GM21737 (cell line): Measurements from ENCODE around the gene CD81.
"Not testable (repeated sequence)": the region's sequence is repeated elsewhere in the genome, so short reads cannot be mapped to it uniquely, and the experiment has no call there.

ENCODE experiments used
- ATAC-seq: cut with Tn5 transposase; IDR thresholded peaks from one replicate; pipeline ENCODE4 v1.9.1; 2021; ENCODE audit warnings: mild to moderate bottlenecking, moderate library complexity; ENCODE audit not compliant: unreplicated experiment

The CD81 gene, protein sequence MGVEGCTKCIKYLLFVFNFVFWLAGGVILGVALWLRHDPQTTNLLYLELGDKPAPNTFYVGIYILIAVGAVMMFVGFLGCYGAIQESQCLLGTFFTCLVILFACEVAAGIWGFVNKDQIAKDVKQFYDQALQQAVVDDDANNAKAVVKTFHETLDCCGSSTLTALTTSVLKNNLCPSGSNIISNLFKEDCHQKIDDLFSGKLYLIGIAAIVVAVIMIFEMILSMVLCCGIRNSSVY

DNA sequence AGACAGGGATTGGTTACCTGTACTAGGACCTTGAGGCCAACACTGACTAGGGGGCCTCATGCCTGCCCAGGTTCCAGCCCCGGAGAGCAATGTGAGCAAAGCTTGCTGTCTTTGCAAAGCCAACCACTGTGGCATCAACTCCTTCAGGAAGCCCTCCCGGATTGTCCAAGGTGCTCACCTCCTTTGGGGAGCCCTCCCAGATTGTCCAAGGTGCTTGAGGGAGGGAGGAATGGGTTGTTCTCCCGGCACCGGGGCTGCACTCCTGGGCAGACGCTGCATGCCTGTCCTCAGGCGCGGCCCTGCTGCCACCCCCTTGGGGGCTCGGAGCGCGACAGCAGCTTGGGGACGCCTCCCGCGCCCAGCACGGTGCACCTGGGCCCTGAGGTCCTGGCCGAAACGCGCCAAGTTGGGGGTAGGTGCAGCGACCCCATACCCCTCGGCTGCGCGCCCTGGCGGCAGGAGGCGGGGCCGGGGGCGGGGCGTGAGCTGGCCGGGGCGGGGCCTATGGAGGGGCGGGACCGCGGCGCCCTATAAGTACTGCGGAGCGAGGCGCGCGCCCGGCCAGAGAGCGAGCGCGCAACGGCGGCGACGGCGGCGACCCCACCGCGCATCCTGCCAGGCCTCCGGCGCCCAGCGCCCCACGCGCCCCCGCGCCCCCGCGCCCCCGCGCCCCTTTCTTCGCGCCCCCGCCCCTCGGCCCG is at the start of gene CD81:
CD81 (plus strand) TSS at position 560 of the 701 bp plus-strand sequence. CDS start 240 bp downstream, outside the sequence.
- peak; percentile 54 for ATAC-seq

DNA sequence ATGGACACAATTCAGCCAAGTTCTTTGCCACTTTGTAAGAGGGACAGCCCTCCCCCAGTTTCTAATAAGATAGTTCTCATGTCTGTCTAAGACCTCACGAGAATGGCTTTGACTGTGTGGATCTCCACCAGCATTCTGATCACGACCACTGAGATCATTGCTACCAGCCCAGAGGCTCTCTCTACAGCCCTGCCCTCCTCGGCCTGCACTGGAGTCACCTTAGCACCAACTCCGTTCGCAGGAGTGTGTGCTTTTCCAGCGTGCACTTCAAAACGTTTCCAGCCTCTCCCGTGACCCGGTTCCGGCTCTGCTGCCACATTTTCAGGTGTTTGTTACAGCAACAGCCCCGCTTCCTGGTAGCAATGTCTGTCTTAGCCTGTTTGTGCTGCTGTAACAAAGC is 49.1 kb upstream of the CD81 start:
- ATAC-seq = no peak

DNA sequence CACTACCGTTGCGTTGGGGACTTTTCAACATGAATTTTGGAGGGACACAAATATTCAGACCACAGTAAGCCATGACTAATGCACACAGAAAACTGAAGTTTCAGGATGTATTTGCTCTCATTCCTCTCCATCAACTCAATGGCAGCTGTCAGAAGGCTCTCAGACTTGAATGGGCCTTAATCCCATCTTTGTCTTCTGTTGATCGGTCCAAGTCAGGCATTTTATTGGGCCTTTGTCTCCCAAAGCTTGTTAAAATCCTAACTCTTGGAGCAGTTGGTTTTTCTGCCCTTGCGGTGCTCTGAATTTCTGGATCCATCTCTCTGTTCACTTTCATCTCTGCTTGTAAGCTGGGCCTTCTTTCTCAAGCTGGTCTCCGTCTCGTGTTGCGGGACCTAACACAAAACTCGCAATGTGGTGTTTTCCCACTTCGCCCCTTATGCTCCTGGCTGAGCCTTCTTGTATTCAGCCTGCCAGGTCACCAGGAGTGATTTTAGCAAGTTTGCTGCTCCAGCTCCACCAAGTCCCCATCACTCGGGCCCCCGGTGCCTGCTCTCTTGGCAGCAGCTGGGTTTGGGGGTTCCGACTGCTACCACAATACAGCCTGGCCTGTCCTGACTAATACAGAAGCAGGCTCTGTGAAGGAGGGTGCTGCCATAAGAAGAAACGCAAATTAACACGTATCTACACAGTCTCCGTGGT is 48.3 kb upstream of the CD81 start:
- no peak for ATAC-seq

DNA sequence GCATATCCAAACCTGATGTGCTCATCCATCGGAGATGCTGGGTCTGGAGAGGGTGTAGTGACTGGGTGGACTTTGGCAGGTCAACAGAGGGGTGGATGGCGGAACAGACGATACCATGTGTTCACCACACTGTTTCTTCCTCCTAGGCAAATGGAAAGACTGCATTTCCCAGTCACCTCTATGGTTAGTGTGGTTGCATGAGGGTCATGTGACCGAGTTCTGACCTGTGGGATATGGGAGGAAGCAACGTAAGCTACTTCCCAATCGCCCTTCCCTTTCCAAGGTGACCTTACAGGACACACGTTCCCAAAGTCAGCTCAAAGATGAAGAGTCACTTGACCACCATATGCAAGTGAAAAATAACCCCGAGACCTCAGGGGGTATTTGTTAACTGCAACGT is 47.6 kb upstream of the CD81 start:
- ATAC-seq = no peak

DNA sequence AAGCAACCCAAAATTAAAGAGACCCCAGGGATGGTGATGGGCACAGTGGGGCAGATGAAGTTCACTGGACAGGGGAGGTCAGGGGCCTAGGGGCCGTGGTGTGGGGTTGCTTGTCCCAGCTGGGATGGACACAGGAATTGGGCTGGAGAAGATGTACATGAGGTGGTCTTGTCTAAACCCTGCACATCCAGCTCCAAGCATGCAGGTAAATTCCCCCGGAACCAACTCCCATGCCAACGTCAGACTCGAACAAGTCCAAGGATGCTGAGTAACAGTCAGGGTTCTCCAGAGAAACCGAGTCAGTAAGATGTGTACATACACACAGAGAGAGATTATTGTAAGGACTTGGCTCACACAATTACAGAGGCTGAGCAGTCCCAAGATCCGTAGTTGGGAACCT is 46.4 kb upstream of the CD81 start:
- no peak for ATAC-seq

DNA sequence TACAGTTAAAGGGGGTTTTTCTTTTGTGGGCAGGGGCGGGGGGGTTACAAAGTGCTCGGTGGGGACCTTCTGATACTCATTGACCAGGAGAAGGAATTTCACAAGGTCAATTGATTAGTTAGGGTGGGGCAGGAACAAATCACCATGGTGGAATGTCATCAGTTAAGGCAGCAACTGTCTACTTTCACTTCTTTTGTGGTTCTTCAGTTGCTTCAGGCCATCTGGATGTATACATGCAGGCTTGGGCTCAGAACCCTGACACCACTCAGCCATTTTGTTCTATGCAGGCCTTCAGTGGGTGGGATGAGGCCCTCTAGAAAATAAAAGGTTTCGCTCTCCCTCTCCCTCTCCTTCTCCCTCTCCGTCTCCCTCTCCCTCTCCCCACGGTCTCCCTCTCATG is 45.7 kb upstream of the CD81 start:
- ATAC-seq = no peak

DNA sequence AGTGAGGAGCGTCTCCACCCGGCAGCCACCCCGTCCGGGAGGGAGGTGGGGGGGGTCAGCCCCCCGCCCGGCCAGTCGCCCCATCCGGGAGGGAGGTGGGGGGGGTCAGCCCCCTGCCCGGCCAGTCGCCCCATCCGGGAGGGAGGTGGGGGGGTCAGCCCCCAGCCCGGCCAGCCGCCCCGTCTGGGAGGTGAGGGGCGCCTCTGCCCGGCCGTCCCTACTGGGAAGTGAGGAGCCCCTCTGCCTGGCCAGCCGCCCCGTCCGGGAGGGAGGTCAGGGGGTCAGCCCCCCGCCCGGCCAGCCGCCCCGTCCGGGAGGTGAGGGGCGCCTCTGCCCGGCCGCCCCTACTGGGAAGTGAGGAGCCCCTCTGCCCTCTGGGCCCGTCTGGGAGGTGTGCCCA is 44.5 kb upstream of the CD81 start:
- ATAC-seq = not testable (repeated sequence)

DNA sequence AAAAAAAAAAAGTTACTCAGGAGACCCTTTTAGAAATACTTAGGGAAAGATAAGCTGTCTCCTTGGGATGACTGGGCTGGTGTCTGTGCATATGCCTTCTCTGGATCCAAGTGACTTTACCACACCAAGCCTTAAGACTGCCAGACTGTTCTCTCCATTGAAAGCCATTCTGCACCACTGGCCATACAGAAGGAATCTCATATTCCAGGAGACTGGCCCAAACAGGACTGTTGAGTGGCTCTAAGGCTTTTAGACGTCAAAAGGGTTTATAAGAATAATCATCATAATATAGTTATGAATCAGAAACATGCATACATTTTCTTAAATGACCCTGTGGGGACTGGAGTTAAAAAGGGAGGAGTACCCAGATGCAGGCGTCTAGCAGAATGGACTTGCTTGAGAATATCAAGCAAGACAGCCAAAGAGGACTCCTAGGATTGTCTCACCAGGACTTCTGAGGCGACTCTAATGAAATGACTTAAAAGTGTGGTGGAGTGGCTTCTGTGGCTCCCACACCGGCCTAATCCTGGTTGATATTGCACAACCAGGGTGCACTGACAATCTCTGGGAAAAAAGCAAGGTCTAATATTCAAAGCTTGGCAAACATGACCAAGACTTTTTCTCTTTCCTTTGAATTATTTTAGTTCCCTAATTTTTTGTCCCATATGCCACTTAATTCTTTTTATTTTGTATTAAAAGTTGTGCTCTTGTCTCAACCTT is 43.5 kb upstream of the CD81 start:
- ATAC-seq = not testable (repeated sequence)

DNA sequence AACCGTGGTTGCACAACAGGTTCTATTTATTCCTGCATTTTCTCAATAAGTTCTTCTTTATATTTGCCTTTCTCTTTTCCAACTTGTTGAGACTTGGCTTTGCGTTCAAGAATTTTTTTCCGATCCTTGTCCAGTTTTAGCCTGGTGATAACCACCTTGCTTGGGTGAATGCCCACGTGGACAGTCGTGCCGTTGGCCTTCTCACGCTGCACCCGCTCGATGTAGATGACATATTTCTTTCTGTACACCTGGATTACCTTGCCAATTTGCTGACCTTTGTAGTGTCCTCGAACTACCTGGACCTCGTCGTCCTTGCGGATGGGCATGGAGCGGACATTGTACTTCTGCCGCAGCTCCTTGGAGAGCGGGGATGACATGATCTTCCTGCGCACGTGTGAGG is 41.8 kb upstream of the CD81 start:
- ATAC-seq = not testable (repeated sequence)

DNA sequence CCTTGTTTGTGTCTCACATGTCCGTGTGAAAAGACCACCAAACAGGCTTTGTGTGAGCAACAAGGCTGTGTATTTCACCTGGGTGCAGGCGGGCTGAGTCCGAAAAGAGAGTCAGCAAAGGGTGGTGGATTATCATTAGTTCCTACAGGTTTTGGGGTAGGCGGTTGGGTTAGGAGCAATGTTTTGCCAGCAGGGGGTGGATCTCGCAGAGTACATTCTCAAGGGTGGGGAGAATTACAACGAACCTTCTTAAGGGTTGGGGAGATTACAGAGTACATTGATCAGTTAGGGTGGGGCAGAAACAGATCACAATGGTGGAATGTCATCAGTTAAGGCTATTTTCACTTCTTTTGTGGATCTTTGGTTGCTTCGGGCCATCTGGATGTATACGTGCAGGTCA is 38.4 kb upstream of the CD81 start:
- ATAC-seq = not testable (repeated sequence)

DNA sequence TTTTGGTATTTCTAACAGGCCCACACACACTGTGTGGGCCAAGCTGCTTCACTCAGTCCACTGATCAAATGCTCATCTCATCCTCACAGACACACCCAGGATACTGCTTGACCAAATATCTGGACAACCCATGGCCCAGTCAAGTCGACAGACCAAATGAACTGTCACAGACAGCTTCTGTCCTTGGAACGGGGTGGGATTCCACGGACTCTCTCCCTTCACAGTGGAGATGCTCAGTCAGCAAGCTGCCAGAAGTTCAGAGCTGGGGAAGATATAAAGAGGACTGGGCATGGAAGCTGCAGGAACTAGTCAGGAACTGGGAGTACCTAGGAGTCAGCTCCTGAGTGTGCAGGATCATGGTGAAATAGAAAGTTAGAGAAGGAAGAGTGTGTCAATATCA is 34.6 kb upstream of the CD81 start:
- no peak for ATAC-seq

DNA sequence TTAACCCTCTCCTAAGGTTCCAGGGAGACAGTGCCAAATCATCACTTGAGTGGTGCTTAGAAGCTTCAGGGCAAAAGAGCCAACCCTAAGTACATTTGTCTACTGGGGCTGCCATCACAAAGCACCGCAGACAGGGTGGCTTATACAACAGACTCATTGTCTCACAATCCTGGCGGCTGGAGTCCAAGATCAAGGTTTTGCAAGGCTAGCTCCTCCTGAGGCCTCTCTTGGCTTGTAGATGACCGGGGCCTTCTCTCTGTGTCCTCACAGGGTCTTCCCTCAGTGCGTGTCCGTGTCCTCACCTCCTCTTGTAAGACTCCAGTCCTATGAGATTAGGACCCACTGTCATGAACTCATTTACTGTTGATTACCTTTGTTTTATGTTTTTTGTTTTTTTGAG is 34.1 kb upstream of the CD81 start:
- no peak for ATAC-seq

DNA sequence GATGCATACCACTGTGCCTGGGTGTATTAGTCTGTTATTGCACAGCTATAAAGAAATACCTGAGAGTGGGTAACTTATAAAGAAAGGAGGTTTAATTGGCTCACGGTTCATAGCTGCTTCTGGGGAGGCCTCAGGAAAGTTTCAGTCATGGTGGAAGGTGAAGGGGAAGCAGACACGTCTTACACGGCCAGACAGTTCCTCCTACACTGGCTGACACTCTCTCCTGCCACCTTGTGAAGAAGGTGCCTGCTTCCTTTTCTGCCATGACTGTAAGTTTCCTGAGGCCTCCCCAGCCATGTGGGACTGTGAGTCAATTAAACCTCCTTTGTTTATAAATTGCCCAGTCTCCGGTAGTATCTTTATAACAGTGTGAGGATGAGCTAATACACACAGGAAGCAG is 33.6 kb upstream of the CD81 start:
- ATAC-seq = no peak

DNA sequence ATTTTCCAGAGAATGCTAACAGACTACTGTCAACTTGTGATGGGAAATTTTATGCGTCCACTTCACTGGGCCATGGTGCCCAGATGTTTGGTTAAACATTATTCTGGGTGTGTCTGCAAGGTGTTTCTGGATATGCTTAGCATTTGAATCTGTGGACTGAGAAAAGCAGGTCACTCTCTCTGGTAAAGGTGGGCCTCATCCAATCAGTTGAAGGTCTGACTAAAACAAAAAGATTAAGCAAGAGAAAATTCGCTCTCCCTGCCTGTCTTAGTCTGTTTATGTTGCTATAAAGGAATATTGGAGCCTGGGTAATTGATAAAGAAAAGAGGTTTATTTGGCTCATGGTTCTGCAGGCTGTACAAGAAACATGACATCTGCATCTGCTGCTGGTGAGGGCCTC is 32.1 kb upstream of the CD81 start:
- ATAC-seq = no peak

DNA sequence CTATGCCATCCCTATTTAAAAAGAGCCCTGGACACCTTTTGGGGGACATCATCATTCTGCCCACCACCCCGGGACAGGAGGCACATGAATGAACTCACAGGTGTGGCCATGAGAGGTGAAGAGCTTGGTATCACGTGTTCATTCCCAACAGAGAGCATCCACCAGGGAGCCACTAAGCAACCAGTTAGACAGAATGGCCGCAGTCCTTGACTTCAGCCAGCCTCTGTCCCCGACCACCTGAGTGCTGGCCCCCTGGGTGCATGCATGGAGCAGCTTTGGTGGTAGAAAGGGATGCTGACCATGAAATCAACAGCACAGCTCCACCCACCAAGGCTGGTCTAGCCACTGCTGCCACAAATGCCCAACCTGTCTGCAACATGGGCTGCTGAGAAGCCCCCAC is 31.1 kb upstream of the CD81 start:
- no peak for ATAC-seq

DNA sequence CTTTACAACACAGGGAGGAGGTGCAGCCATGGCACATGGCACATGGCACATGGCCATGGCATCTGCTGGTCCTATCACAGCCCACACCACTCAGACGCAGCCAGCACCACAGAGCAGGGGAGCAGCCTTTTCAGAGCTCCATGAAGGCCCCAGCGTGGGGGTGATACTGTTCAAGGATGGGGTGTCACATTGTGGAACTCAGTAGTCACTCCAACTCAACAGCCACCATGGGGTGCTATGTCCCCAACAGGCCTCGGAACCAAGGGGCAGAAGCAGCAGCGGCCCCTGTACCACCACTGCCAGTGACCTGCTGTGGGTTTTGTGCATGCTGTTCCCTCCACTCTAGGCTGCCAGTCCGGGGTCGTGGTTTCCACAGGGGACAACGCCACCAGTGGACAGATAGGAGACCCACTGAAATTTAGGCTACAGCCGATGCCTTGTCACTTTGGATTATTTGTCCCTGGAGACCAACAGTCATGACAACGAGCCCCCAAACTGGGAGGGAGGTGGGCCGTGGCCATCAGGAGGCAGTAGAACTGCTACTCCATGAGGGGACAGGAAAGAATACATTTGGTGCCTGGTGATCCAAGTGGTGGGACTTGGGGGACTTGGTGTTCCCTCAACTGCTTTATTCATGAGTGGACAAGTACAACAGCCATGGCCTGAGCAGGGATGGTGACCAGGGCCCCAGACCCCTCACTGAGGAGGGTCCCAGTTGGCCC is 30.4 kb upstream of the CD81 start:
- ATAC-seq = no peak

DNA sequence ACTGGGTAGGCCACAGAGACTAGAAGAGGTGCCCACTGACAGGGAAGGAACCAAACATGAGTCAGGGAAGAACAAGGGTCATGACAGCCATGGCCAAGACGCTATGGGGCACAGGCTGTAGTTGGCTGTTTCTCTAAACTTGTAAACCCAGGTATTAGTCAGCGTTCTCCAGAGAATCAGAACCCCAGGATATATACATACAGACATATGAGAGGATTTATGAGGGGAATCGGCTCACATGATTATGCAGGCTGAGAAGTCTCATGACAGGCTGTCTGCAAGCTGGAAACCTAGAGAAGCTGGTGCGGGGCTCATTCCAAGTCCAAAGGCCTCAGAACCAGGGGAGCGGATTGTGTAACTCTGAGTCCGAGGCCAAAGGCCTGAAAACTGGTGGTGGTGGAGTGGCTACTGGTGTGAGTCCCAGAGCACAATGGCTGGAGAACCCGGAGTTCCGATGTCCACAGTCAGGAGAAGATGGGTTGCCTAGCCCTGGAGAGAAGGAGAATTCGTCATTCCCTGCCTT is 29.7 kb upstream of the CD81 start:
- ATAC-seq = no peak

DNA sequence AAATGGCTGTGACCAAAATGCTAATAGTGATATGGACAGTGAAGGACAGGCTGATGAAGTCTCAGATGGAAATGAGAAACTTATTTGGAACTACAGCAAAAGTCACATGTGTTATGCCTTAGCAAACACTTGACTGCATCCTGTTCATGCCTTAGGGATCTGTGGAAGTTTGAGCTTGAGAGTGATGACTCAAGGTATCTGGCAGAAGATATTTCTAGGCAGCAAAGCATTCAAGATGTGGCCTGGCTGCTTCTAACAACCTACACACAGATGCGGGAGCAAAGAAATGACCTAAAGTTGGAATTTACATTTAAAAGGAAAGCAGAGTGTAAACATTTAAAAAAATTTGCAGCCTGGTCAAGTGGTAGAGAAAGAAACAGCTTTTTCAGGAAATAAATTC is 28.1 kb upstream of the CD81 start:
- ATAC-seq = no peak

DNA sequence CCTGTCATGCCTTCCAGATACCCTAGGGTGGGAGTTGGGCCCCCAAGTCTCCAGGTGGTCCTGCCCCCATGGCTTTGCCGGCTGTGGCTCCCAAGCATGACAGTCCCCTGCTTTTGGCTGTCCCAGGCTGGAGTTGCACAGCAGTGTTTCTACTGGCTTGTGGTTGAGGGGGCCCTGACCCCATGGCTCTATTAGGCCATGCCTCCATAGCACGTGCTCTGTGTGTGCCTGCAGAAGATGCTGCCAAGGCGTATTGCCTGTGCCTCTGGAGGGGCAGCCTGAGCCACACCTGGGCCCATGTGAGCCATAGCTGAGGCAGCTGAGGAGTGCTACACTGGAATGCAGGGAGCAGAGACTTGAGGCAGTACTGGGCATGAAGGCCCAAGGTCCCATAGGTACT is 25.4 kb upstream of the CD81 start:
- no peak for ATAC-seq

DNA sequence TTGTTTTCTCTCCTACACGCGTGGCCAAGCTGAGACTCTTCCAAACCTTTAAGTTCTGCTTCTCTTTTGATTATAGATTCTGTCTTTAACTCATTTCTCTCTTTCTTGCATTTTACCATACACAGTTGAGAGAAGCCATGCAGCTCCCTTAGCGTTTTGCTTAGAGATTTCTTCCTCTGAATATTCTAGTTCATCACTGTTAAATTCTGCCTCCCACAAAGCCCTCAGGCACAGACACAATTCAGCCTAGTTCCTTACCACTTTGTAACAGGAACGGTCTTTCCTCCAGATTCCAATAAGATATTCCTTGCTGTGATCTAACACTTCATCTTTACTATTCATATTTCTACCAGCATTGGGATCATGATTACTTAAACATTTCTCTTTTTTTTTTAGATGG is 24.7 kb upstream of the CD81 start:
- ATAC-seq = no peak
